Stimulated activated CD8-positive, alpha-beta memory T cell treated with anti-CD3 and anti-CD28 coated beads, Interleukin-2, amount 100 ng/mL, for 48 hours (primary cell): ENCODE data around the gene PTTG1.
"Not testable (repeated sequence)": the region's sequence is repeated elsewhere in the genome, so short reads cannot be mapped to it uniquely, and the experiment has no call there.

Experiments
- DNase-seq, 2 donors: peaks; one replicate each; pipeline ENCODE4 v3.0.0-alpha.2; 2020; ENCODE audit warnings: low read depth in 2 of 2

The PTTG1 gene

DNA sequence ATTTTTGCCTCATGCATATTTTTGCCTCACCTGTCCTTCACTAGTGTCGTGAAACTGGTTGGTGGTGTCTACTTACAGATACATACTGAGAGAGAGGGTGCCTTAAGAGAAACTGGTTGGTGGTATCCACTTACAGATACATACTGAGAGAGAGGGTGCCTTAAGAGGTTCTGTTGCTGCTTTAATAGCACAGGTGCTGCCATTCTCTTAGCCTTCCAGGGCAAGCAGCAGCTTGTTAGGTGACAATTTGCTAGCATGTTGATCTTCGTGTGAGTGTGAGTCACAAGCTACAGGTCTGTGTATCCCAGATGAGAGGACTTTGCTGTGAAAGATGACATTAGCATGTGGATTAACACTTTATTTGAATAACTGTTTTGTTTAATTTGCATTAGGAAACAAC lies 1.4 kb downstream of the PTTG1 start:
- DNase-seq, result no peak

DNA sequence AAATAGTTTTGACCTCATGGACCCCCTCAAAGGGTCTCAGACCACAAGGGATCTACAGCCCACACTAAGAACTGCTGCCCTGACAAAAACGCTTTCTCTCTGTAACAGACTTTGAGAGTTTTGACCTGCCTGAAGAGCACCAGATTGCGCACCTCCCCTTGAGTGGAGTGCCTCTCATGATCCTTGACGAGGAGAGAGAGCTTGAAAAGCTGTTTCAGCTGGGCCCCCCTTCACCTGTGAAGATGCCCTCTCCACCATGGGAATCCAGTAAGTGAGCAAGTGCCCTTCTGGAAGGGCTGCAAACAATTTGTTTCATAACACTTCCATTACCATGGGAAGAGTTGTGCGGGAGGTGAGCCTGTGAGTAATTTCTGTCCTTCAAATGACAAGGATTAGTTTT lies 6.0 kb downstream of the PTTG1 start:
- no peak for DNase-seq

DNA sequence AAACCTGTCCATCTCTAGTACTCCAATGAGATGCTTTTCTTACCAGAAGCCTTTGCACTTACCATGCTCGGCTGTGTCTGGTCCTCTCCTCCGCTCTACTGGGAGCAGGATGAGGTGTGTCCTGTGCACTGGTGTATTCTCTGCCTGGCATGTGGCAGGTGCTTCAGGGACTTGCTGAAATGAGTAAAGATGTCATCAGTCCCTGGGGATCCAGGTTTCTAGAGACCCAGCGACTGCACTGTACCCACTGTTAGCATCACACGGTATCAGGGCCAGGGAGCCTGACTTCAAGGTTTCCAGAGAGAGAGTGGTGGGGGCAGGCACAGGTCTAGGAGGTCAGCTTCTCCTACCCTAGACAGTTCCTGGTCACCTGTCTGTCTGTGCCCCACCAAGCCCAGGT lies 10.5 kb downstream of the PTTG1 start:
- DNase-seq, result no peak

DNA sequence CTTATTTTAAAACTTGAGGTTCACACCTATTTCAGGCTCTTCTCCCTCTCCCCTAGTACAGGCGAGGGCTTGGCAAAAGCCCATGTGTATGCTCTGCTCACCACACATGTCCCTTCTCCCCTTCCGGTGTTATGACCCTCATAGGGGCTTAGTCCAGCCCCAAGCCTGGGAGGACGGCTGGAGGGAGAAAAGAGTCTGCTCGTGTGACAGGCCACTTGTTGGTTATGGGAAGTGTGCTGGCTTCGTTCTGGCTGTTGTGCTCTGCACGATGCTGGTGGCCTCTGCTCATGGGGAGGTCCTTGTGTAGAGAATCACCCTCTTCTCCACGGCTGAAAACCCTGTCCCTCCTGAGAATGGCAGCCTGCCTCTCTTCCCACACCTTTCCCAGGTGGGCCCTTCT lies 11.1 kb downstream of the PTTG1 start:
- DNase-seq, result no peak

DNA sequence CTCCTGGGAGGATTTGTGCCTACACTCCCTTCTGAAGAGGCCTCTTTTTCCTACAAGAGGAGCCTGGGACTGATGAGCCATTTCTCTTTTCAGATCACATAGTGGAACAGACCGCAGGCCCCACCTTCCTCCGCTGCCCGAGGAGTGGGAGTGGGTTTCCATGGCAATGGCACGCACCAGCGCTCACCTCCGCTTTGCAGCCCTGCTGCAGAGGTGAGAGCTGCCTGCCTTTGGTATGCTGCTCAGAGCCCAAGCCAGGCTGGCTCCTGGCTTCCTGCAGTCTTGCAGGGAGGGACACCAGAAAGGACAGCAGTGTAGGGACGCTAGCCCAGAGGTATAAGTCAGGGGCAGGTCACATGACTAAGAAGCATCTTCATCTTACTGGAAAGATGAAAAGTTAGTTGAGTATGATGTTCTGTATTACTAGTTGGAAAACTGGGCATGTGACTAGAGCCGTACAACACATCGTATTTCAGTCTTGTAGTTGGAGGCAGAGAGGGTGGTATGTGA lies 12.4 kb downstream of the PTTG1 start:
- DNase-seq, result no peak

DNA sequence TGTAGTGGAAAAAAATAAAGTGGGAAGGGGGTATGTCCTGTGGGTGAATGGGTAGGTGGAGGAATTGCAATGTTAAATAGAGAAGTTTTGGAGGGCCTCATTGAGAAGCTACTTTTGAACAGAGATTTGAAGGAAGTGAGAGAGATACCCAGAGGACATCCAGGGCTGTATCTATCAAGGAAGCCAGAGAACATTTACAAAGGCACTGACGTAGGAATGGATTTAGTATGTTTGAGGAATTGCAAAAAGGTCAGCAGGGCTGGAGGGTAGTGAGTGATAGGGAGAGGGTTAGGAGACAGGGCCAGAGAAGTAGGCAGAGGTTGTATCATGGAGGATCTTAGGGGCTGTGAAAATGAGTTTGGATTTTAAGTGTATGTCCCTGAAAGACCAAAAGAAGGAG lies 13.9 kb downstream of the PTTG1 start:
- no peak for DNase-seq

DNA sequence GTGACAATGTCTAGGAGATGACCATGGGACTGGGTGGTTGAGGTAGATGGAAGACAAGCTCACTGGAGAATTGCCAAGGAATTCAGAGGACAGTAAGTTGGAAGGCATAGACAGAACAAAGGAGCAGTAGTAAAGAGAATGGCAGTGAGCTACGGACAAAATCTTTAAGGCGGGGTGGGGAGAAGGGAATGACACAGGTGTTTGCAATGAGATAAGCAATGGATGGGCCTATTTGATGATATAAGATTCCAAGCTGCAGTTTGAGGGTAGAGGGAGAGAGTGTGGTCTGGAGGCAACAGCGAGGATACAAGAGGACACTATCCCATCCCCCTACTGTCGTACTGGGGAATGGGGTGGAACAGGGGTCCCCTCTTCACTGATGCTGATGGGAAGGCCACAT lies 14.4 kb downstream of the PTTG1 start:
- no peak for DNase-seq

DNA sequence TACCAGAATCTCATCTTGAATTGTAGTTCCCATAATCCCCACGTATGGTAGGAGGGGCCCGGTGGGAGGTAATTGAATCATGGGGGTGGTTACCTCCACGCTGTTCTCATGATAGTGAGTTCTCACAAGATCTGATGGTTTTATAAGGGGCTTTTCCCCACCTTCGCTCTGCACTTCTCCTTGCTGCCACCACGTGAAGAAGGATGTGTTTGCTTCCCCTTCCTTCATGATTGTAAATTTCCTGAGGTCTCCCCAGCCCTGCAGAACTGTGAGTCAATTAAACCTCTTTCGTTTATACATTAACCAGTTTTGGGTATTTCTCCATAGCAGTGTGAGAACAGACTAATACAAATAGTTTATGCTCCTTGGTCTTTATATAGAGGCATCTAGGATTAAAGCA lies 15.0 kb downstream of the PTTG1 start:
- DNase-seq, result not testable (repeated sequence)

DNA sequence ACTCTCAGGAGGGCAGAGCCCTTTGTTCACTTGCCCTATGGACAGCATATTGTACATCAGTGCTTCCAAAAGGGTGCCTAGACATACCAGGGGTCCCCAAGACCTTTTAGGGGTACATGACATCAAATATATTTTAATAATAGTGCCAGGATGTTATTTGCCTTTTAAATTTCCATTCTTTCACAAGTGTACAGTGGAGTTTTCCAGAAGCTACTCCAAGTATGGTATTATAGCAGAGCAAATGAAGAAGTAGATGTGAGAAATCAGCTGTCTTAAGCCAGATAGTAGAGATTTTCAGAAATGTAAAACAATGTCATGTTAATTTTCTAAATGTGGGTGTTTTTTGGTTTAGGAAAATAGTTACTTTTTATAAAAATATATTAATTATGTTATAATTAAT lies 15.6 kb downstream of the PTTG1 start:
- no peak for DNase-seq

DNA sequence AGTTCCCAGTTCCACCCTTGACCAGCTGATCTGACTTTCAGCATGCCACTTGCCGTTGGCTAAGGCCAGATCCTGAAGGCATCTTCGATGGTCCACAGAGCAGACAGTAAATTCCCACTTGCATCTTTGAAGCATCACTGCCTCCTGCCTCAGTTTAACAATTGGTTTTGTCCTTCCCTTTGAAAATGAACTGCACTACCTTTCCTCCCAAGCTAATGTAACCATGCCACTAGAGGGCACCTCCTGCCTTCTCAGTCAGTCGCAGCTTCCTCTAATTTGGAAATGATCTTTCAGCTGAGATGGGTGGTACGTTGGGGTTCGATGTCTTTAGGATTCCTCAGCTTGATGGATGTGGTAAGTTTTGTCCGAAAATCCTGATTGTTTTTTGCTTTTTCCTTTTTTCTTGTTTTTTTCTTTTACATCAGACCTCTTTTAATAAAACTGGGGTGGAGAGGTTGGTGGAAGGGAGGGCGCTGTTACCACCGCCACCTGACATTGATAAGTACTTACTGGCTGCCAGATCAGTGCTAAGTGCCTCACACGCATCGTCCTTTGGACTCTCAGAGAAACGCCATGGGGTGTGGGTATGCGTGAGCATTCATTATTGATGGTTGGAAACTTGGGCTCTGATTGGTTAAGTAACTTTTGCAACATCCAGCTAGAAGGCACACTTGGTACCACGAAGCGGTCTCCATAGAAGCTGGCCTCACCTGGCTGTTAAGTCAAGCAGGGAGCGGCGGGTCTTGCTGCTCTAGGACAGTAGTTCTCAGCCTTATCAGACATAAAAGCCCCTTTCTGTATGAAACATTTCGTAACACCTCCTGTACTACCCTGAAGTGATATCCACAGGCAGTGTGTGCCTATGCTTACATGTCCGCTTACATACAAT lies 16.9 kb downstream of the PTTG1 start:
- peak; percentile 26 to 30 for DNase-seq

DNA sequence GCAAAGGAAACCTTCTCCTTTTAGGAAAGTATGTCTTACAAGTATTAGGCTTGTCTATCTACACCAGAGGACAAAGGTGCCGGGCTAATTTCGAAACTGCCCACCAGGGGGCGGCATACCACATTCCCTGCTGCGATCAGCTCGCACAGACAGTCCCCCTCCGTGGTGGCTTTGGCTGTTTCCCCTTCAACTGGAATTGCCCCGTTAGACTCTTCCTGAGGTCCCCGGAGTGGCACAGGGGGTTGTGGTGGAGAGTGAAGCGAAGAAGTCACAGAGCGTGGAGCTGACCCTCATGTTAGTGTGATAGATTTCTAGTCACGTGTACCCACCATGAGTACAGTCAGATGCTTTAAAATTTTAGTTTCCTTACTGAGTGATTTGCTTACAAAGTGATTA lies 17.5 kb downstream of the PTTG1 start:
- DNase-seq, result peak; percentile 78 to 88

DNA sequence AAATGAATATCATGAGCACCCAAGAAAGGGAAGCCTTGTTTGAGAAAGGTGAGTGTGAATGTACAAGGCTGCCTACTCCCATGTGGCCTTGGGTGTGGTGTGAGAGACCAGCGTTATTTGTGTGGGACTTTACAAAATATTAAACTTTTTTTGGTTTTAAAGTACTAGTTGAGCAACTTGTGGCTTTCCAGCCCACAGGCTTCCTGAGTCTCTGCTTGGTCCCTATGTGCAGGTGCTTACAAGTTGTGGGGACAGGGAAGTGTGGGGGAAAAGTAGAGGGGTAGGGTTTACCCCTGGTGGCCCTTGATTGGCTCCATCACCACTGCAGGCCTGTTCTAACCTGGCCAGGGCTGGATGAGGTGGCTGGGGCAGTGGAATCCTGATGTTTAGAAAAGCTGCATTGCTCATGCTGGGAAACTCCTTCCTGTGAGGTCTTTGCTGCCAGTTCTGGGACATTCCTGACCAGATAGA lies 19.7 kb downstream of the PTTG1 start:
- DNase-seq, result no peak

DNA sequence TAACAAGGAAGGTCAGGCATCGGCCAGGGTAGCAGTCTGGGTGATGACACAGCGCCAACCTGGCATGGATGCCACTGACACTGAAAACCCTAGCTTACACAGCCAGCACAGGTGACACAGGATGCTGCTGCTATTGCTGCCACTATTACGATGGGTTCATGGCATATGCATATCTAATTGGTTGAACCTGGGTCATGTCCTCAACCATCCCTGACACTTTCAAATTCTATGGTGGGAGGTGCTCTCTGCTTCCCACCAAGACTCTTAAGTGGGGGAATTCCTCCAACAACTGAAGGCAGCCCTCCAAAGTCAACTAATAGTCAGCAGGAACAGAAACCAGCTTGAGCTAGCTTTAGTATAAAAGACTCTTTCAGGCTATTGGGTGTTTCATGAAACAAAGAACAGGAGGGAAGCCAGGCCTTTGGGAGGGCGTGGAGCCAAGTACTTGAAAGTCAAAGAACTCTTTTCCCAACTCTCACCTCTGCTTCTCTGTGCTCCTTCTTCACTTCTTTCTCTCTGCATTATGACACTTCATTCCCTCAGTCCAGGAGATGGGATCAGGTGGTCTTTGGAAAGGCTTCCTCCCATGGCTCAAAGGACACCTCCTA lies 21.3 kb downstream of the PTTG1 start:
- no peak for DNase-seq

DNA sequence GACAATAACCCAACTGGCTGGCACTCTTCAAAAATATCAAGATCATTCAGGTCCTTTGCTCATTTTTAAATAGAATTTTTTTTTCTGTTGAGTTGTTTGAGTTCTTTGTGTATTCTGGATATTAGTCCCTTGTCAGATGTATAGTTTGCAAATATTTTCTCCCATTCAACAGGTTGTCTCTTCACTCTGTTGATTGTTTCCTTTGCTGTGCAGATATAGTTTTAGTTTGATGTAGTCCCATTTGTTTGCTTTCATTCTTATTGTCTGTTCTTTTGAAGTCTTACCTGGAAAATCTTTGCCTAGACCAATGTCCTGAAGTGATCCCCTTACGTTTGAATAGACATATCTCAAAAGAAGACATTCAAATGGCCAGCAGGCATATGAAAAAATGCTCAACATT lies 22.8 kb downstream of the PTTG1 start:
- no peak for DNase-seq

DNA sequence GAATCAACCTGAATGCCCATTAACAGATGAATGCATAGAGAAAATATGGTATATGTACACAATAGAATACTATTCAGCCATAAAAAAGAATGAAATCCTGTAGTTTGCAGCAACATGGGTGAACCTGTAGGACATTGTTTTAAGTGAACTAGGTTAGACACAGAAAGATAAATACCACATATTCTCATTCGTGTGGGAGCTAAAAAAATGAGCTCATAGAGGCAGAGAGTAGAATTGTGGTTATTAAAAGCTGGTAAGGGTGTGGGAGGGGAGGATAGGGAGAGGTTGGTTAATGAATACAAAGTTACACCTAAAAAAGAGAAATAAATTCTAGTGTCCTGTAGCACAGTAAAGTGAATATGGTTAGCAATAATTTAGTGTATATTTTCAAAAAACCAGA lies 23.5 kb downstream of the PTTG1 start:
- no peak for DNase-seq

DNA sequence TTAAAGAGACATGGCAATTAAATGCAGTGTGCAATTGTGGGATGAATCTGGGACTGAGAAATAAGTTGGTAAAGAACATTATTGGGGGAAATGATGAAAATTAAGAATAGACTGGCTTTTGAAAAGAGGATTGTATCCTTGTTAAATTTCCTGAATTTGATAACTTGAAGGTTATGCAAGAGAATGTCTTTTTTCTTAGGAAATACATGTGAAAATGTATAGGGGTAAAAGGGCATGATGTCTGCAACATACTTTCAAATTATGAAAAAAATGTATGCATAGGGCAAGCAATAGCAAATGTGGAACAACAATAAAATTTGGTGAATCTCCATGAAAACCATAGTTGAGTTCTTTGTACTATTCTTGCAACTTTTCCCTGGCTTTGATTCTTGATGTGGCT lies 24.1 kb downstream of the PTTG1 start:
- DNase-seq, result no peak

DNA sequence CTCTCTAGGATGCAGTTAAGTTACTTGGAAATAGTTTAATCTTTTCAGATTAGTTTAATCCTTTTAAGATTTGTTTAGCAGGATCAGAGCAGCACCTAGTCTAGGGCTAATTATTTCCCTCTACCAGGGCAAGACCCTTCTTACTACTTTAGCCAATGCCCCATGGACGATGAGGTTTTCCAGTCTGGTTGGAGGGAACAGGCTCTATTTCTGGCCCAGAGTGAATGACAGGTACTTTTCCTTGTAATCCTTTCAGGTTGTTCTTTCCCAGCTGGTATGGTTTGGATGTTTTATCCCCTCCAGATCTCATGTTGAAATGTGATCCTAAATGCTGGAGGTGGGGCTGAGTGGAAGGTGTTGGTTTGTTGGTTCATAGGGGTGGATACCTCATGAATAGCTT lies 27.2 kb downstream of the PTTG1 start:
- DNase-seq, result no peak

DNA sequence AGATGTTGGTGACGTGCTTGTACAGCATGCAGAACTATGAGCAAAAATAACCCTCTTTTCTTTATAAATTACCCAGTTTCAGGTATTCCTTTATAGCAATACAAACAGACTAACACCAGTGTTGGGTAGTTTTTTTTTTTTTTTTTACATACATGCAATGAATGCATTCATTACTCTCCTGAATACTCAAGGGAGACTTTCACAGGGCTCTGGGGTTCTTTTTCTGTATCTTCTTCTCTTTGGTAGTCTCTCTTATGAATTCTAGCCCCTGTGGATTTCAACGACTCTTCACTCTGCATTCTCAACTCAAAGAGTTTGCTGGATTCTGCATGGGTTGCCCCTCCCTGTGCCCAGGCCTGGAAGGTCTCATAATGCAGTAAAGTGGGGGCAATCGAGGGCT lies 27.8 kb downstream of the PTTG1 start:
- DNase-seq, result no peak

DNA sequence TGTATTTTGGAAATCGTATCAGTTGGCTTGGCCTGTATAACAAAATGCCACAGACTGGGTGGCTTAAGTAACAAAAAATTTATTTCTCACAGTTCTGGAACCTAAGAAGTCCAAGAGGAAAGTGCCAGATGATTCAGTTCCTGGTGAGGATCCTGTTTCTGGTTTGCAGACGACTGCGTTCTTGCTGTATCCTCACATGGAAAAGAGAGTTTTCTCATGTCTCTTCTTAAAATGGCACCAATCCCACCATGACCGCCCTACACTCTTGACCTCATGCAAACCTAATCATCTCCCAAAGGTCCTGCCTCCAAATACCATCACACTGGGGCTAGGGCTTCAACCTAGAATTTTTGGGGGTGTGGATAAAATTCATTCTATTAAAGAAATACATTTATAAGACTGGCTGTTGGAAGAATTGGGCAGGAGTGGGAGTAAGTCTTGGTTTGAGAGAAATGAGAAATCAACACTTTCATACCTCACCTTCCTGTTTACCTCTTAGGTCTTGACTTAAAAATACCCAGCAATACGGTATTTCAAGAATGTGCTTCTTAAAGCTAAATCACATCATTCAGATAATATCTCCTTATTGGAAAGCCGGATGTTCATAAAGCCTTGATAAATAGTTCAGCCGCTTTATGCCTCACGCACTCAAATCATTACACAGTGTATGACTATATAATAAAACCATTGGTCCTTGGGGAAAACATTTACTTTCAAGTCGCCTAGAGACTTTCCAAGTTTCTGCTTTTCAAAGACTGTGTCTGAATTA lies 28.7 kb downstream of the PTTG1 start:
- no peak for DNase-seq

DNA sequence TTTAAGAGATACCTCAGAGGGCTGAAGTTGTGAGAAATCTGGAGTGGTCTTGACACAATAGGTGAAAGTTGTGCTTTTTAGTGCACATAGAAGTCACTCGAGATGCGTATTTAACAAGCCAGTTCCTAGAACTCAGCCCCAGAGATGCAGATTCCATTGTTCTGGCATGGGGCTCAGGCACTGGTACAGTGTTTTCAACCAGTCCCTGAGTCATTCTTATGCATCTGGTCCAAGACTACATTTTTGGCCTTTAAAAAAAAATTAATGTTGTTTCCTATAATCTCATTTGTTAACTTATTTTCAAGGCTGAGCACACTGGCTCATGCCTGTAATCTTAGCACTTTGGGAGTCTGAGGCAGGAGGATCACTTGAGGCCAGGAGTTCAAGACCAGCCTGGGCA lies 29.6 kb downstream of the PTTG1 start:
- DNase-seq, result no peak

DNA sequence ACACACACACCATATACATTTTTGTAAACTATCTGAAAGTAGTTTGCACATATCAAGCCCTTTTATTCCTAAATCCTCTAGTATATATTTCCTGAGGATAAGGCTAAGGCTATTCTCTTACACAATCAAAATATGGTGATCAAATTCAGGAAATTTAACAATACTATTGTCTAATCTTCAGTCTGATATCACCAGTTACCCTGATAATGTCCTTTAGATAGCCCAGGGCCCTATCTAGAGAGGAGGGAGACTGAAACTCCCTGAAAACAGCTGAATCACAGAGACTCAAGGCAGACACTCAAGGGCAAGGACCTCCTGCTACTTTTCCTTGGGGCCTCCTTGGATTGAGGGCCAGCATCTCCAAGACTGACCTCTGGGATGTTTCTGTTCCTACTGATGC lies 30.4 kb downstream of the PTTG1 start:
- DNase-seq, result no peak

DNA sequence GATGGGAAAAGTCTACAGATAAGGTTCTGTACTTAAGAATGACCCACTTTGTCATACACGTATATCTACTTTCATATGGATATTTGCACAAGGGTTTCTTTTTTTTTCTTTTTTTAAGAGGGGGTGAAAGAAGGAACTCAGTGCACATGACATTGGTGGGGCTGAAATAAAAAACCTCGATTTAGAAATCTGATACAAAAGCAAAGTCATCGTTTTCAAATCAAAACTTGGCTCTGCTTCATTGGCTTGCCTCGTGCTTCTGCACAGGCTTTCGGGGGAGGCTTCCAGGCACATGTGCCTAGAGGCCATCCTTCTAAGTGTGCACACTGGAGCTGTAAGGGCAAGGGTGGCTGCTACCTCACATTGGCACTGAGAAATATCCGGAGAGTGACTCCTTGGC lies 31.1 kb downstream of the PTTG1 start:
- no peak for DNase-seq

DNA sequence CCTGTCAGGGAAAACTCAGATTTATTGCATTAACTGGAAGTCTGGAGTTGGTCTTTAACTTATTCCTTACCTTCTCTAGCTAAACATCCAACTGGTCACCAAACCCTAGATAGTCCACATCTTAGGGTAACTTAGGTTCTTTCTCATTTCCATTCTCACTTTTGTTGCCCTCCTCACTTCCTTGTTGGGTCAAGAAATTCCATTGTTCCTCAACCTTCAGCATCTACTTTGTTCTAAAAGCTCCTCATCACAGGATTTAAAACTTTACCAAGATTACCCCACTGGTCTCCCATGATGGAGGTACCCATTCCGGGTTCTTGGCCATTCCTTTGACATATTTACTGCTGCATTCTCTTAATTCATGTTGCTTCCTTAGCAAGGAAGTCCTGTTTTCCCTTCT lies 32.1 kb downstream of the PTTG1 start:
- DNase-seq, result no peak
